Colonic mucosa (tissue), 4 donors: ENCODE results near the gene NEU1. TPM values are rescaled to one million over a fixed set of nuclear protein-coding genes. Genes with fewer than 3 reads are reported as not detected.

Experiments used
- DNase-seq: peaks from one replicate; pipeline ENCODE4 v3.0.0-alpha.2; 2020
- H3K27ac ChIP-seq: fragments of 200-600 bp; one replicate; pipeline ENCODE4 v1.8.0; 2021
- H3K27me3 ChIP-seq: fragments of 200-600 bp; one replicate; pipeline ENCODE4 v1.8.0; 2021
- H3K36me3 ChIP-seq: fragments of 200-600 bp; one replicate; pipeline ENCODE4 v1.8.0; 2021
- H3K4me1 ChIP-seq: fragments of 200-600 bp; one replicate; pipeline ENCODE4 v1.8.0; 2021; ENCODE audit warnings: mild to moderate bottlenecking
- H3K4me3 ChIP-seq: fragments of 200-600 bp; one replicate; pipeline ENCODE4 v1.8.0; 2021
- H3K9ac ChIP-seq, 2 donors: one replicate each; pipeline ENCODE4 v1.7.0; 2013; ENCODE audit warnings: control low read depth in 2 of 2, low read depth in 2 of 2, low read length in 2 of 2
- H3K9me3 ChIP-seq: fragments of 200-600 bp; one replicate; pipeline ENCODE4 v1.8.0; 2021
- CTCF ChIP-seq: fragments of 200-600 bp; IDR thresholded peaks from one replicate; pipeline ENCODE4 v1.8.0; 2022; ENCODE audit warnings: antibody characterized with exemption, mild to moderate bottlenecking
- intact Hi-C: fragments of 100-400 bp; cut with DNase I; formaldehyde crosslinking; loops from one replicate; pipeline ENCODE4 v1.14.1; 2022
- total RNA-seq, 2 donors: library from RNA; stranded (reverse); fragmentation: NEBNext Ultra II Directional in 1 of 2; extraction: Animal tissue kit (Norgen Biotek cat#: 25700) in 1 of 2; gene quantifications; one replicate each; pipeline ENCODE4 v1.2.1, GENCODE V29; 2021
- donor health status: healthy.
- donor health status: DM: no; HTN: no; CAD: no.
- donor health status: DM: no; HTN: no; CAD: no.

The NEU1 gene
- total RNA-seq, 2 donors from 2014 or later, result 33.8 to 47.4 TPM

GRCh38 chr6:31887173-31888007 lies 24.8 kb upstream of the NEU1 start:
- no peak for TF ChIP-seq CTCF
- Histone ChIP-seq H3K36me3 (no peaks in the 10 kb centered on the region), H3K4me1 (no peaks in the 10 kb centered on the region), H3K27ac (no peak overlapping the region), H3K9ac (no peak overlapping the region), H3K27me3 (no peaks in the 10 kb centered on the region), H3K4me3 (no peak overlapping the region), H3K9me3 (no peaks in the 10 kb centered on the region)
- intact Hi-C loops, result loop anchor here (10.0 kb wide), 1 partner anchor 213 kb away; no protein-coding TSS in a partner anchor
- DNase-seq, result no peak

GRCh38 chr6:31886541-31886991 lies 23.9 kb upstream of the NEU1 start:
- H3K9me3 ChIP-seq, result no peaks in the 10 kb centered on the region
- no peak for TF ChIP-seq CTCF
- intact Hi-C loops, result loop anchor here (10.0 kb wide), 1 partner anchor 212 kb away; no protein-coding TSS in a partner anchor
- DNase-seq, result no peak
- no peaks in the 10 kb centered on the region for H3K4me1 ChIP-seq
- no peaks in the 10 kb centered on the region for H3K27me3 ChIP-seq
- no peaks in the 10 kb centered on the region for H3K36me3 ChIP-seq
- H3K9ac ChIP-seq, result no peak overlapping the region
- H3K4me3 ChIP-seq, result no peak overlapping the region
- no peak overlapping the region for H3K27ac ChIP-seq

GRCh38 chr6:31884528-31885035 lies 22.0 kb upstream of the NEU1 start:
- no peak for TF ChIP-seq CTCF
- no peak overlapping the region for H3K4me3 ChIP-seq
- no peaks in the 10 kb centered on the region for H3K36me3 ChIP-seq
- H3K4me1 ChIP-seq, result peaks cover 3% of the 10 kb centered on the region
- no peaks in the 10 kb centered on the region for H3K27me3 ChIP-seq
- no peak overlapping the region for H3K27ac ChIP-seq
- DNase-seq, result no peak
- H3K9ac ChIP-seq, result no peak overlapping the region
- no peaks in the 10 kb centered on the region for H3K9me3 ChIP-seq
- intact Hi-C loops, result loop anchor here (5.0 to 10.0 kb wide), 2 partner anchors 47 to 210 kb away; no protein-coding TSS in a partner anchor

GRCh38 chr6:31883676-31884075 lies 21.1 kb upstream of the NEU1 start:
- H3K4me3 ChIP-seq, result no peak overlapping the region
- no peak for DNase-seq
- no peak overlapping the region for H3K27ac ChIP-seq
- H3K9me3 ChIP-seq, result no peaks in the 10 kb centered on the region
- no peak for TF ChIP-seq CTCF
- H3K36me3 ChIP-seq, result no peaks in the 10 kb centered on the region
- no peak overlapping the region for H3K9ac ChIP-seq
- H3K27me3 ChIP-seq, result no peaks in the 10 kb centered on the region
- intact Hi-C loops, result loop anchor here (5.0 to 10.0 kb wide), 2 partner anchors 46 to 209 kb away; no protein-coding TSS in a partner anchor
- peaks cover 5% of the 10 kb centered on the region for H3K4me1 ChIP-seq

- no peak for DNase-seq
- Histone ChIP-seq H3K27ac (no peak overlapping the region), H3K9me3 (no peaks in the 10 kb centered on the region), H3K9ac (no peak overlapping the region), H3K27me3 (no peaks in the 10 kb centered on the region), H3K4me1 (peaks cover 5% of the 10 kb centered on the region), H3K36me3 (no peaks in the 10 kb centered on the region), H3K4me3 (no peak overlapping the region)
- intact Hi-C loops, result loop anchor here (5.0 to 10.0 kb wide), 2 partner anchors 45 to 208 kb away; no protein-coding TSS in a partner anchor
- TF ChIP-seq CTCF, result no peak
Measured at GRCh38 chr6:31882344-31882743, 19.7 kb upstream of the NEU1 start.
